SK-N-SH (cell line): ENCODE results near the gene MLIP. TPM values are rescaled to one million over a fixed set of nuclear protein-coding genes. Genes with fewer than 3 reads are reported as not detected.

Experiments
- CTCF ChIA-PET: fragments of 300-600, 350-600 bp; formaldehyde crosslinking; extraction: SDS; loops from one replicate; lab custom pipeline; 2021; lab: Yijun Ruan, JAX
- POLR2A ChIA-PET: fragments of 350-600 bp; sonication (Branson Sonifier 250); formaldehyde crosslinking; extraction: SDS; loops from one replicate; lab custom pipeline; 2020; ENCODE audit warnings: antibody characterized with exemption, inconsistent platforms; lab: Yijun Ruan, JAX
- DNase-seq: peaks from one replicate; pipeline ENCODE4 v3.0.0; 2012
- H2AFZ ChIP-seq: fragments of 200-600 bp; sonication (generic); 2 replicates; pipeline ENCODE4 v1.8.1; 2016; ENCODE audit warnings: antibody characterized with exemption, mild to moderate bottlenecking, low read depth
- H3F3A ChIP-seq: fragments of 200-600 bp; sonication (generic); replicated peaks from 2 replicates; pipeline ENCODE3; 2016; ENCODE audit warnings: antibody characterized with exemption, mild to moderate bottlenecking; ENCODE audit not compliant: insufficient read depth
- H3K27ac ChIP-seq, 2 experiments: fragments of 200-500 bp in 1 of 2; fragments of 200-600 bp in 1 of 2; sonication (Bioruptor generic) in 1 of 2; sonication (generic), shearing (Covaris generic) in 1 of 2; 2 replicates each; pipeline versions ENCODE4 v1.5.1 to v1.6.1; 2014 to 2016; ENCODE audit warnings: low read depth in 2 of 2, inconsistent platforms in 1 of 2, low read length in 1 of 2, mild to moderate bottlenecking in 1 of 2, mixed read lengths in 1 of 2
- H3K27me3 ChIP-seq: fragments of 200-600 bp; sonication (generic), shearing (Covaris generic); 2 replicates; pipeline ENCODE4 v1.6.1; 2016; ENCODE audit warnings: mixed run types; ENCODE audit not compliant: insufficient read depth
- H3K36me3 ChIP-seq, 2 experiments: fragments of 200-500 bp in 1 of 2; fragments of 200-600 bp in 1 of 2; sonication (Bioruptor generic) in 1 of 2; sonication (generic) in 1 of 2; replicated peaks in 1 of 2; 2 replicates each; pipeline versions ENCODE3 to v1.5.1; 2014 to 2016; ENCODE audit warnings: low read length in 1 of 2, mild to moderate bottlenecking in 1 of 2; ENCODE audit not compliant: insufficient read depth in 2 of 2, control insufficient read depth in 1 of 2
- H3K4me1 ChIP-seq, 2 experiments: fragments of 200-500 bp in 1 of 2; fragments of 200-600 bp in 1 of 2; sonication (Bioruptor generic) in 1 of 2; sonication (generic), shearing (Covaris generic) in 1 of 2; 2 replicates each; pipeline versions ENCODE4 v1.5.1 to v1.6.1; 2014 to 2016; ENCODE audit warnings: low read depth in 1 of 2, low read length in 1 of 2, mixed run types in 1 of 2; ENCODE audit not compliant: insufficient read depth in 2 of 2, control insufficient read depth in 1 of 2
- H3K4me2 ChIP-seq: fragments of 200-600 bp; sonication (generic), shearing (Covaris generic); 2 replicates; pipeline ENCODE4 v1.6.1; 2017; ENCODE audit warnings: mixed run types
- H3K4me3 ChIP-seq, 2 experiments: fragments of 200-500 bp in 1 of 2; fragments of 200-600 bp in 1 of 2; sonication (Bioruptor generic) in 1 of 2; sonication (generic), shearing (Covaris generic) in 1 of 2; 2 replicates each; pipeline versions ENCODE4 v1.5.1 to v1.8.1; 2014 to 2016; ENCODE audit warnings: low read depth in 2 of 2, inconsistent platforms in 1 of 2, low read length in 1 of 2, mild to moderate bottlenecking in 1 of 2, mixed read lengths in 1 of 2, moderate library complexity in 1 of 2
- H3K79me2 ChIP-seq: fragments of 200-600 bp; sonication (generic); 2 replicates; pipeline ENCODE4 v1.8.1; 2017; ENCODE audit warnings: mild to moderate bottlenecking; ENCODE audit not compliant: insufficient read depth
- H3K9ac ChIP-seq: fragments of 200-600 bp; sonication (generic); 2 replicates; pipeline ENCODE4 v1.6.1; 2017; ENCODE audit warnings: mixed run types
- H3K9me2 ChIP-seq: fragments of 200-600 bp; sonication (generic); 2 replicates; pipeline ENCODE4 v1.6.1; 2017; ENCODE audit warnings: mixed run types
- H3K9me3 ChIP-seq: fragments of 200-600 bp; sonication (generic); 2 replicates; pipeline ENCODE4 v1.6.1; 2017; ENCODE audit warnings: mixed run types, mild to moderate bottlenecking, moderate library complexity
- H4K20me1 ChIP-seq: fragments of 200-600 bp; sonication (generic); 2 replicates; pipeline ENCODE4 v1.6.1; 2017; ENCODE audit warnings: mild to moderate bottlenecking, mixed run types; ENCODE audit not compliant: insufficient read depth
- CHD2 ChIP-seq: fragments of 150-350 bp; IDR thresholded peaks from 2 replicates; pipeline ENCODE4 v1.6.1; 2018; ENCODE audit warnings: low read length; ENCODE audit not compliant: partially characterized antibody
- ELF1 ChIP-seq: IDR thresholded peaks from 2 replicates; pipeline ENCODE4 v1.4.0; 2012
- EP300 ChIP-seq, 2 experiments: IDR thresholded peaks; 2 replicates each; pipeline versions ENCODE4 v1.4.0 to v1.6.1; 2012; ENCODE audit warnings: borderline replicate concordance in 1 of 2, low read depth in 1 of 2, low read length in 1 of 2
- EZH2phosphoT487 ChIP-seq: fragments of 200-600 bp; sonication (generic); IDR thresholded peaks from 2 replicates; pipeline ENCODE4 v1.6.1; 2017; ENCODE audit warnings: low read depth, mixed run types, mild to moderate bottlenecking, antibody characterized with exemption, moderate library complexity, borderline replicate concordance
- FOSL2 ChIP-seq: IDR thresholded peaks from 2 replicates; pipeline ENCODE4 v1.4.0; 2012; ENCODE audit warnings: low read depth, mild to moderate bottlenecking, moderate library complexity, borderline replicate concordance
- GABPA ChIP-seq: IDR thresholded peaks from 2 replicates; pipeline ENCODE4 v1.4.0; 2012; ENCODE audit warnings: low read depth, mild to moderate bottlenecking
- GATA2 ChIP-seq: sonication (generic); formaldehyde crosslinking; IDR thresholded peaks from 2 replicates; pipeline ENCODE4 v1.5.0; 2020; ENCODE audit warnings: mild to moderate bottlenecking, missing genetic modification reagents
- MEF2A ChIP-seq: IDR thresholded peaks from 2 replicates; pipeline ENCODE4 v1.4.0; 2012; ENCODE audit warnings: low read depth, borderline replicate concordance
- NFIC ChIP-seq: IDR thresholded peaks from 2 replicates; pipeline ENCODE4 v1.4.0; 2012; ENCODE audit warnings: borderline replicate concordance
- NRF1 ChIP-seq: IDR thresholded peaks from 2 replicates; pipeline ENCODE4 v1.6.1; 2012; ENCODE audit warnings: low read depth, mild to moderate bottlenecking, low read length
- PBX3 ChIP-seq: IDR thresholded peaks from 2 replicates; pipeline ENCODE4; 2012
- REST ChIP-seq: IDR thresholded peaks from 2 replicates; pipeline ENCODE4 v1.6.1; 2012; ENCODE audit warnings: mild to moderate bottlenecking, low read depth, low read length, moderate library complexity
- RFX5 ChIP-seq: IDR thresholded peaks from 2 replicates; pipeline ENCODE4 v1.6.1; 2012; ENCODE audit warnings: mild to moderate bottlenecking, improper control_type of control experiment, low read length
- SMC3 ChIP-seq: IDR thresholded peaks from 2 replicates; pipeline ENCODE4 v1.6.1; 2012; ENCODE audit warnings: low read depth, low read length, improper control_type of control experiment
- TCF12 ChIP-seq: IDR thresholded peaks from 2 replicates; pipeline ENCODE4 v1.4.0; 2012
- USF2 ChIP-seq: fragments of 150-350 bp; IDR thresholded peaks from 2 replicates; pipeline ENCODE4 v1.6.1; 2017; ENCODE audit warnings: antibody characterized with exemption, low read length, low read depth, borderline replicate concordance
- ZBTB33 ChIP-seq: IDR thresholded peaks from 2 replicates; pipeline ENCODE4 v1.4.0; 2012; ENCODE audit warnings: low read depth, borderline replicate concordance
- WGBS: methylation state at CpG from one replicate; pipeline ENCODE4 v1.1.6; 2017; ENCODE audit warnings: low lambda C conversion rate; 5-methylcytosine and 5-hydroxymethylcytosine counted together
- polyA plus RNA-seq, 3 experiments: library from polyadenylated mRNA; depleted of rRNA; stranded (reverse); fragments of >200 nt; gene quantifications; 2 replicates each; pipeline ENCODE4 v1.2.3, GENCODE V29; 2012

MLIP gene
- polyA plus RNA-seq, 1 of the 3 experiments (the other 2 are of a cell fraction) = not detected

- no peaks in the 10 kb centered on the region for H3K79me2 ChIP-seq
- no peaks in the 10 kb centered on the region for H3K36me3 ChIP-seq
- DNase-seq = no peak
- H2AFZ ChIP-seq = no peak overlapping the region
- no peak overlapping the region for H3K4me3 ChIP-seq
- no peaks in the 10 kb centered on the region for H4K20me1 ChIP-seq
- no peak overlapping the region for H3K9ac ChIP-seq
- ChIA-PET POLR2A (no interaction called here), CTCF (no interaction called here)
- no peaks in the 10 kb centered on the region; the same call in 1 of the 2 replicates for H3K27me3 ChIP-seq
- H3K9me3 ChIP-seq = no peaks in the 10 kb centered on the region
- H3K27ac ChIP-seq = no peak overlapping the region; a peak in 1 of 4 replicates
- WGBS = 2% methylated on average over 6 of the region's 6 CpGs
- no peak overlapping the region for H3K4me2 ChIP-seq
- H3K9me2 ChIP-seq = no peaks in the 10 kb centered on the region
- H3K4me1 ChIP-seq = no peaks in the 10 kb centered on the region; a peak in 1 of 4 replicates
- no peaks in the 10 kb centered on the region for H3F3A ChIP-seq
- TF ChIP-seq ELF1 = no peak
- TF ChIP-seq TCF12 = no peak
- no peak for TF ChIP-seq GATA2
- no peak for TF ChIP-seq EZH2phosphoT487
- no peak for TF ChIP-seq SMC3
- no peak for TF ChIP-seq PBX3
- no peak for TF ChIP-seq USF2
- no peak for TF ChIP-seq NRF1
- no peak for TF ChIP-seq FOSL2
- no peak for TF ChIP-seq REST
- TF ChIP-seq EP300 (IDR thresholded peaks at IDR 0.05; ENCODE audit: borderline replicate concordance in 1 of 2, low read depth in 1 of 2, low read length in 1 of 2) = no peak
- TF ChIP-seq ZBTB33 = no peak
- TF ChIP-seq GABPA = no peak
- TF ChIP-seq NFIC = no peak
- TF ChIP-seq CHD2 = no peak
- TF ChIP-seq RFX5 = no peak
- no peak for TF ChIP-seq MEF2A
Measured at GRCh38 chr6:54093326-54093948, 17.8 kb upstream of the MLIP start.
